Ovary (tissue), 3 donors: ENCODE data around the gene AK1.

Source experiments
- CTCF ChIP-seq, 3 donors: fragments of 450-650 bp in 2 of 3; fragments of 200-600 bp in 1 of 3; IDR thresholded peaks; one replicate each; pipeline versions ENCODE4 v1.5.1 to v1.8.0; 2016 to 2022; ENCODE audit warnings: antibody characterized with exemption in 3 of 3, mild to moderate bottlenecking in 1 of 3
- EP300 ChIP-seq: sonication (generic); formaldehyde crosslinking; IDR thresholded peaks from one replicate; pipeline ENCODE4 v1.6.1; 2017; ENCODE audit warnings: antibody characterized with exemption
- POLR2A ChIP-seq: fragments of 450-650 bp; IDR thresholded peaks from one replicate; pipeline ENCODE4 v1.6.1; 2017; ENCODE audit warnings: antibody characterized with exemption, mild to moderate bottlenecking, moderate library complexity
- donor health status: DM: no; HTN: no; CAD: no.

- no peak for TF ChIP-seq POLR2A
- no peak for TF ChIP-seq CTCF (IDR thresholded peaks at IDR 0.05)
- TF ChIP-seq EP300: no peak
Observed at GRCh38 chr9:127857278-127857677, 20.2 kb downstream of the AK1 start.
